Hematopoietic multipotent progenitor cell treated with erythropoietin and hydrocortisone succinate and interleukin-3 and kit ligand, for 4 days (in vitro differentiated cells): Measurements from ENCODE around the gene SLC27A2.
"Not testable (repeated sequence)": the region's sequence is repeated elsewhere in the genome, so short reads cannot be mapped to it uniquely, and the experiment has no call there.

Experiments used
- DNase-seq: peaks from one replicate; pipeline ENCODE4 v3.0.0-alpha.2; 2015

The SLC27A2 gene

GRCh38 chr15:50181969-50182218, at the start of gene SLC27A2:
SLC27A2 (plus strand) TSS chr15:50182196; CDS start chr15:50182428, 232 bp downstream.
- DNase-seq = no peak

- DNase-seq = not testable (repeated sequence)
These were observed 49.6 kb upstream of the SLC27A2 start for GRCh38 chr15:50132251-50132984.

- DNase-seq = peak; percentile 76
These were observed 47.4 kb upstream of the SLC27A2 start for GRCh38 chr15:50134524-50135024.

- peak; percentile 35 for DNase-seq
These were observed 46.9 kb upstream of the SLC27A2 start for GRCh38 chr15:50135031-50135551.

- no peak for DNase-seq
These were observed 44.6 kb upstream of the SLC27A2 start for GRCh38 chr15:50137330-50137761.

GRCh38 chr15:50137893-50138292, 44.1 kb upstream of the SLC27A2 start:
- no peak for DNase-seq

- DNase-seq = no peak
These were observed 43.6 kb upstream of the SLC27A2 start for GRCh38 chr15:50138391-50138790.

- no peak for DNase-seq
These were observed 41.9 kb upstream of the SLC27A2 start for GRCh38 chr15:50140098-50140497.

GRCh38 chr15:50140983-50141382, 41.0 kb upstream of the SLC27A2 start:
- DNase-seq = no peak

GRCh38 chr15:50141856-50142255, 40.1 kb upstream of the SLC27A2 start:
- no peak for DNase-seq

GRCh38 chr15:50143255-50143860, 38.6 kb upstream of the SLC27A2 start:
- no peak for DNase-seq

- DNase-seq = no peak
These were observed 37.5 kb upstream of the SLC27A2 start for GRCh38 chr15:50144341-50145120.

GRCh38 chr15:50145451-50145872, 36.5 kb upstream of the SLC27A2 start:
- DNase-seq = peak; percentile 83

GRCh38 chr15:50146632-50147031, 35.4 kb upstream of the SLC27A2 start:
- DNase-seq = no peak

- peak; percentile 61 for DNase-seq
These were observed 33.5 kb upstream of the SLC27A2 start for GRCh38 chr15:50148362-50148963.

GRCh38 chr15:50149090-50149489, 32.9 kb upstream of the SLC27A2 start:
- DNase-seq = peak; percentile 65

GRCh38 chr15:50150349-50150748, 31.6 kb upstream of the SLC27A2 start:
- no peak for DNase-seq

GRCh38 chr15:50150851-50151250, 31.1 kb upstream of the SLC27A2 start:
- no peak for DNase-seq

GRCh38 chr15:50151476-50151875, 30.5 kb upstream of the SLC27A2 start:
- no peak for DNase-seq

- not testable (repeated sequence) for DNase-seq
These were observed 23.8 kb upstream of the SLC27A2 start for GRCh38 chr15:50158236-50158635.

GRCh38 chr15:50162969-50163718, 18.9 kb upstream of the SLC27A2 start:
- DNase-seq = no peak

GRCh38 chr15:50163719-50164410, 18.1 kb upstream of the SLC27A2 start:
- DNase-seq = peak; percentile 54
